KOPT-K1 (cell line): ENCODE data around the gene NEUROD1.

Experiments
- H3K27ac ChIP-seq: fragments of 200-600 bp; sonication (generic); 2 replicates; pipeline ENCODE4 v1.5.1; 2016; ENCODE audit warnings: antibody characterized with exemption, mild to moderate bottlenecking, low read depth, low read length; ENCODE audit not compliant: poor library complexity, severe bottlenecking
- H3K36me3 ChIP-seq: fragments of 200-600 bp; sonication (generic); 2 replicates; pipeline ENCODE4 v1.5.1; 2017; ENCODE audit warnings: antibody characterized with exemption, mild to moderate bottlenecking, low read length, moderate library complexity; ENCODE audit not compliant: insufficient read depth
- H3K9me3 ChIP-seq: fragments of 200-600 bp; sonication (generic); 2 replicates; pipeline ENCODE4 v1.5.1; 2017; ENCODE audit warnings: antibody characterized with exemption, low read length, mild to moderate bottlenecking; ENCODE audit not compliant: insufficient read depth, poor library complexity, severe bottlenecking

Gene NEUROD1

GRCh38 chr2:181627545-181627944 is 52.8 kb downstream of the NEUROD1 start:
- Histone ChIP-seq H3K27ac (no peak overlapping the region), H3K9me3 (no peaks in the 10 kb centered on the region), H3K36me3 (no peaks in the 10 kb centered on the region)

- no peak overlapping the region for H3K27ac ChIP-seq
- H3K36me3 ChIP-seq = no peaks in the 10 kb centered on the region
- no peaks in the 10 kb centered on the region for H3K9me3 ChIP-seq
Observed at GRCh38 chr2:181626671-181627070, 53.6 kb downstream of the NEUROD1 start.
